Transverse colon (tissue), 4 donors: ENCODE data around the gene STRA8. TPM values are rescaled to one million over a fixed set of nuclear protein-coding genes. Genes with fewer than 3 reads are reported as not detected.

Experiments used
- DNase-seq: peaks from one replicate; pipeline ENCODE4 v3.0.0-alpha.2; 2019
- H3K27ac ChIP-seq, 4 donors: fragments of 200-600 bp; sonication (generic); 2 replicates each; pipeline ENCODE4 v1.5.1; 2016 to 2018; ENCODE audit warnings: inconsistent platforms in 4 of 4
- H3K27me3 ChIP-seq: fragments of 200-600 bp; sonication (generic); 2 replicates; pipeline ENCODE4 v1.5.1; 2017; ENCODE audit warnings: inconsistent platforms
- H3K36me3 ChIP-seq, 4 donors: fragments of 200-600 bp; sonication (generic); 2 replicates each; pipeline ENCODE4 v1.5.1; 2017 to 2019; ENCODE audit warnings: inconsistent platforms in 4 of 4
- H3K4me1 ChIP-seq, 4 donors: fragments of 200-600 bp; sonication (generic); 2 replicates each; pipeline ENCODE4 v1.5.1; 2017 to 2020; ENCODE audit warnings: inconsistent platforms in 4 of 4
- H3K4me3 ChIP-seq, 4 donors: fragments of 200-600 bp; sonication (generic); 1 replicate in 1 of 4; 2 replicates in 3 of 4; pipeline versions ENCODE4 v1.5.1 to v1.6.1; 2017 to 2019; ENCODE audit warnings: inconsistent platforms in 4 of 4
- H3K9me3 ChIP-seq, 2 donors: fragments of 200-600 bp; sonication (generic); 2 replicates each; pipeline ENCODE4 v1.5.1; 2017 to 2019; ENCODE audit warnings: inconsistent platforms in 2 of 2
- CTCF ChIP-seq, 5 experiments: fragments of 200-600 bp in 3 of 5; fragments of 450-650 bp in 2 of 5; sonication (generic) in 3 of 5; IDR thresholded peaks; 1 replicate in 2 of 5; 2 replicates in 3 of 5; pipeline ENCODE4 v1.5.1; 2016 to 2017; ENCODE audit warnings: antibody characterized with exemption in 5 of 5, inconsistent platforms in 3 of 5, mild to moderate bottlenecking in 2 of 5, moderate library complexity in 1 of 5
- EP300 ChIP-seq: sonication (generic); formaldehyde crosslinking; IDR thresholded peaks from one replicate; pipeline ENCODE4 v1.6.1; 2017; ENCODE audit warnings: antibody characterized with exemption, low read depth
- POLR2A ChIP-seq: fragments of 450-650 bp; IDR thresholded peaks from one replicate; pipeline ENCODE4 v1.6.1; 2016; ENCODE audit warnings: antibody characterized with exemption, mild to moderate bottlenecking, moderate library complexity
- POLR2AphosphoS5 ChIP-seq, 3 donors: sonication (generic); formaldehyde crosslinking; IDR thresholded peaks; one replicate each; pipeline ENCODE4 v1.6.1; 2016; ENCODE audit warnings: antibody characterized with exemption in 3 of 3
- WGBS, 2 donors: methylation state at CpG; one replicate each; pipeline ENCODE4 v1.1.5; 2018; ENCODE audit warnings: low coverage in 1 of 2; 5-methylcytosine and 5-hydroxymethylcytosine counted together
- in situ Hi-C, 4 donors: fragments of 200-750 bp; cut with MboI; loops; one replicate each; pipeline versions ENCODE4 v1.15.0 to v1.15.1; 2017; ENCODE audit warnings: low sequenced_read_pairs in 3 of 4, low pct_ligation_motif_present in 1 of 4, low pct_unique_long_range_greater_than_20kb in 1 of 4
- intact Hi-C: fragments of 100-400 bp; cut with DNase I; formaldehyde crosslinking; loops from one replicate; pipeline ENCODE4 v1.15.1; 2023; ENCODE audit warnings: low total_unique reads
- total RNA-seq, 4 donors: library from RNA; depleted of rRNA; stranded (reverse); fragments of >200 nt; gene quantifications; one replicate each; pipeline ENCODE4 v1.1.0, GENCODE V29; 2016

STRA8 gene
- not detected for total RNA-seq

- no peak for TF ChIP-seq POLR2A
- TF ChIP-seq POLR2AphosphoS5 (IDR thresholded peaks at IDR 0.05): no peak
- no peaks in the 10 kb centered on the region for H3K4me1 ChIP-seq
- no peak within 1 kb of the TSS for H3K4me3 ChIP-seq
- no peaks in the 10 kb centered on the region for H3K36me3 ChIP-seq
- intact Hi-C loops: no loop called here
- H3K9me3 ChIP-seq: no peaks in the 10 kb centered on the region
- 92% methylated on average over 28 of the region's 28 CpGs; no CpG with 5 or more reads in 1 of the 2 donors for WGBS, 2 donors
- H3K27me3 ChIP-seq: no peaks in the 10 kb centered on the region
- in situ Hi-C loops: no loop called here
- DNase-seq: no peak
- H3K27ac ChIP-seq: no peak within 1 kb of the TSS
Observed at GRCh38 chr7:135233570-135233969, at the start of gene STRA8. TSS of gene STRA8 (plus strand) at chr7:135233838. CDS start at chr7:135240525, 6,687 bp downstream.

- TF ChIP-seq EP300: no peak
- no peak for TF ChIP-seq CTCF (IDR thresholded peaks at IDR 0.05)
- no peak for TF ChIP-seq POLR2A
- no peak for TF ChIP-seq POLR2AphosphoS5 (IDR thresholded peaks at IDR 0.05)
- no peaks in the 10 kb centered on the region for H3K4me1 ChIP-seq
- intact Hi-C loops: no loop called here
- DNase-seq: no peak
- H3K27me3 ChIP-seq: no peaks in the 10 kb centered on the region
- H3K27ac ChIP-seq: no peak overlapping the region
- peaks cover 21 to 30% of the 10 kb centered on the region in 2 donors for H3K9me3 ChIP-seq
- in situ Hi-C loops: loop anchor here in 1 of 4 donors (25.0 kb wide), 1 partner anchor 522 kb away; no protein-coding TSS in a partner anchor
- H3K36me3 ChIP-seq: peaks cover 0 to 22% (median 11%) of the 10 kb centered on the region in 4 donors
- H3K4me3 ChIP-seq: no peak overlapping the region
- WGBS, 2 donors: 71 to 97% methylated on average over 1 to 5 of the region's 5 CpGs
Observed at GRCh38 chr7:135184254-135184841, 49.3 kb upstream of the STRA8 start.

- no peak overlapping the region for H3K4me3 ChIP-seq
- no peak for DNase-seq
- no peaks in the 10 kb centered on the region for H3K27me3 ChIP-seq
- H3K9me3 ChIP-seq: peaks cover 18 to 20% of the 10 kb centered on the region in 2 donors
- peaks cover 0 to 23% (median 11%) of the 10 kb centered on the region in 4 donors for H3K36me3 ChIP-seq
- no peak overlapping the region for H3K27ac ChIP-seq
- intact Hi-C loops: no loop called here
- in situ Hi-C loops: loop anchor here in 1 of 4 donors (25.0 kb wide), 1 partner anchor 523 kb away; no protein-coding TSS in a partner anchor
- TF ChIP-seq CTCF (IDR thresholded peaks at IDR 0.05): no peak
- no peak for TF ChIP-seq EP300
- TF ChIP-seq POLR2A: no peak
- no peak for TF ChIP-seq POLR2AphosphoS5 (IDR thresholded peaks at IDR 0.05)
- no peaks in the 10 kb centered on the region for H3K4me1 ChIP-seq
- 80 to 89% methylated on average over 4 to 7 of the region's 7 CpGs for WGBS, 2 donors
Observed at GRCh38 chr7:135185471-135186260, 48.0 kb upstream of the STRA8 start.

GRCh38 chr7:135186261-135186540 lies 47.4 kb upstream of the STRA8 start:
- intact Hi-C loops: no loop called here
- no peak overlapping the region for H3K27ac ChIP-seq
- 96% methylated on average over 3 of the region's 3 CpGs; no CpG with 5 or more reads in 1 of the 2 donors for WGBS, 2 donors
- no peaks in the 10 kb centered on the region for H3K4me1 ChIP-seq
- peaks cover 0 to 23% (median 11%) of the 10 kb centered on the region in 4 donors for H3K36me3 ChIP-seq
- DNase-seq: no peak
- no peak for TF ChIP-seq POLR2AphosphoS5 (IDR thresholded peaks at IDR 0.05)
- no peak overlapping the region for H3K4me3 ChIP-seq
- in situ Hi-C loops: loop anchor here in 1 of 4 donors (25.0 kb wide), 1 partner anchor 524 kb away; no protein-coding TSS in a partner anchor
- peaks cover 13 to 15% of the 10 kb centered on the region in 2 donors for H3K9me3 ChIP-seq
- H3K27me3 ChIP-seq: no peaks in the 10 kb centered on the region

GRCh38 chr7:135186841-135187253 lies 46.8 kb upstream of the STRA8 start:
- in situ Hi-C loops: loop anchor here in 1 of 4 donors (25.0 kb wide), 1 partner anchor 525 kb away; no protein-coding TSS in a partner anchor

More at GRCh38 chr7:135186841-135187253, 46.8 kb upstream of the STRA8 start:
- intact Hi-C loops: no loop called here
- H3K36me3 ChIP-seq: peaks cover 0 to 23% (median 9%) of the 10 kb centered on the region in 4 donors
- H3K27me3 ChIP-seq: no peaks in the 10 kb centered on the region
- H3K9me3 ChIP-seq: peaks cover 6 to 8% of the 10 kb centered on the region in 2 donors
- no peak overlapping the region for H3K4me3 ChIP-seq
- WGBS, 2 donors: 89% methylated on average over 12 of the region's 12 CpGs; no CpG with 5 or more reads in 1 of the 2 donors
- no peak for DNase-seq
- no peak overlapping the region for H3K27ac ChIP-seq
- no peaks in the 10 kb centered on the region for H3K4me1 ChIP-seq
- TF ChIP-seq POLR2AphosphoS5 (IDR thresholded peaks at IDR 0.05): no peak
- no peak for TF ChIP-seq EP300
